Hepatocyte (in vitro differentiated cells): ENCODE measurements around the gene GRXCR2.

ENCODE experiments used
- EZH2 ChIP-seq: fragments of 200-600 bp; sonication (generic); IDR thresholded peaks from 2 replicates; pipeline ENCODE4 v1.6.1; 2016; ENCODE audit warnings: antibody characterized with exemption, mild to moderate bottlenecking, borderline replicate concordance
- TF ChIP-seq, protein P1 (sequence below): fragments of 200-600 bp; sonication (generic); IDR thresholded peaks from 2 replicates; pipeline ENCODE4 v1.5.1; 2016; ENCODE audit warnings: antibody characterized with exemption, mild to moderate bottlenecking; ENCODE audit not compliant: poor library complexity

DNA sequence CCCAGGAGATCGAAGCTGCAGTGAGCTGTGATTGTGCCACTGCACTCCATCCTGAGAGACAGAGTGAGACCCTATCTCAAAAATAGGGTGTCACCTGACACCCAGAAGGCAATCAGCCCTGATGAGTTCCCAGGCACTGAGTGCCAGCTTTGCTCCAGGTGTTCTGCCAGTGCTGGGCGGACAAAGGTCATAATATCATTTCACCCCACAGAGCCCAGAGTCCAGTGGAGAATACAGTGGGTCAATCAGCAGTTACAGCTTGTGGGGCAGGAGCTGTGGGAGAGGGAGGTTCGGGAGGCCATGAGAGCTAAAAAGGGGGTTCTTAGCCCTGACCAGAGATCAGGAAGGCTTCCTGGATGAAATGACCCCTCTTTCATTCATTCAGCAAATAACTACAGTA, 39.2 kb upstream of the GRXCR2 start:
- TF ChIP-seq, protein P1, sequence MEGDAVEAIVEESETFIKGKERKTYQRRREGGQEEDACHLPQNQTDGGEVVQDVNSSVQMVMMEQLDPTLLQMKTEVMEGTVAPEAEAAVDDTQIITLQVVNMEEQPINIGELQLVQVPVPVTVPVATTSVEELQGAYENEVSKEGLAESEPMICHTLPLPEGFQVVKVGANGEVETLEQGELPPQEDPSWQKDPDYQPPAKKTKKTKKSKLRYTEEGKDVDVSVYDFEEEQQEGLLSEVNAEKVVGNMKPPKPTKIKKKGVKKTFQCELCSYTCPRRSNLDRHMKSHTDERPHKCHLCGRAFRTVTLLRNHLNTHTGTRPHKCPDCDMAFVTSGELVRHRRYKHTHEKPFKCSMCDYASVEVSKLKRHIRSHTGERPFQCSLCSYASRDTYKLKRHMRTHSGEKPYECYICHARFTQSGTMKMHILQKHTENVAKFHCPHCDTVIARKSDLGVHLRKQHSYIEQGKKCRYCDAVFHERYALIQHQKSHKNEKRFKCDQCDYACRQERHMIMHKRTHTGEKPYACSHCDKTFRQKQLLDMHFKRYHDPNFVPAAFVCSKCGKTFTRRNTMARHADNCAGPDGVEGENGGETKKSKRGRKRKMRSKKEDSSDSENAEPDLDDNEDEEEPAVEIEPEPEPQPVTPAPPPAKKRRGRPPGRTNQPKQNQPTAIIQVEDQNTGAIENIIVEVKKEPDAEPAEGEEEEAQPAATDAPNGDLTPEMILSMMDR, result no peak
- TF ChIP-seq EZH2, result no peak
